WTC11 (cell line): ENCODE results near the gene NUP210L.

ENCODE experiments used
- CBFB ChIP-seq: sonication (generic); formaldehyde crosslinking; IDR thresholded peaks from 2 replicates; pipeline ENCODE4 v1.8.1; 2022; ENCODE audit warnings: mild to moderate bottlenecking, low read depth, missing genetic modification reagents
- EMX1 ChIP-seq: fragments of 250-450 bp; sonication (Bioruptor Pico); IDR thresholded peaks from 2 replicates; pipeline ENCODE4 v1.8.0; 2021; ENCODE audit warnings: mild to moderate bottlenecking
- NFYB ChIP-seq: sonication (generic); formaldehyde crosslinking; conservative IDR thresholded peaks from 2 replicates; pipeline ENCODE4 v1.8.0; 2022; ENCODE audit warnings: low read depth, missing genetic modification reagents
- NR3C1 ChIP-seq: sonication (generic); formaldehyde crosslinking; conservative IDR thresholded peaks from 2 replicates; pipeline ENCODE4 v1.8.1; 2023; ENCODE audit warnings: low read depth, mild to moderate bottlenecking, missing genetic modification reagents
- ZNF263 ChIP-seq: sonication (generic); formaldehyde crosslinking; IDR thresholded peaks from 2 replicates; pipeline ENCODE4 v1.8.1; 2022; ENCODE audit warnings: low read depth, mild to moderate bottlenecking, moderate library complexity, missing genetic modification reagents
- TF ChIP-seq, protein P1 (sequence below): fragments of 200-600 bp; IDR thresholded peaks from 2 replicates; pipeline ENCODE4 v1.8.0; 2022; ENCODE audit warnings: antibody characterized with exemption
- TF ChIP-seq, protein P2 (sequence below): sonication (generic); formaldehyde crosslinking; IDR thresholded peaks from 2 replicates; pipeline ENCODE4 v1.8.1; 2022; ENCODE audit warnings: low read depth, mild to moderate bottlenecking, moderate library complexity, missing genetic modification reagents, borderline replicate concordance
- TF ChIP-seq, protein P3 (sequence below): sonication (generic); formaldehyde crosslinking; IDR thresholded peaks from 2 replicates; pipeline ENCODE4 v1.8.1; 2023; ENCODE audit warnings: mild to moderate bottlenecking, moderate library complexity, missing genetic modification reagents
- TF ChIP-seq, protein P4 (sequence below): sonication (generic); formaldehyde crosslinking; IDR thresholded peaks from 2 replicates; pipeline ENCODE4 v1.8.1; 2022; ENCODE audit warnings: missing genetic modification reagents, borderline replicate concordance
- TF ChIP-seq, protein P5 (sequence below): sonication (generic); formaldehyde crosslinking; IDR thresholded peaks from 2 replicates; pipeline ENCODE4 v1.8.1; 2023; ENCODE audit warnings: mild to moderate bottlenecking, missing genetic modification reagents
- TF ChIP-seq, protein P6 (sequence below): sonication (generic); formaldehyde crosslinking; IDR thresholded peaks from 2 replicates; pipeline ENCODE4 v1.8.1; 2023; ENCODE audit warnings: mild to moderate bottlenecking, missing genetic modification reagents, moderate library complexity
- TF ChIP-seq, protein P7 (sequence below): sonication (generic); formaldehyde crosslinking; IDR thresholded peaks from 2 replicates; pipeline ENCODE4 v1.8.0; 2022; ENCODE audit warnings: mild to moderate bottlenecking, missing genetic modification reagents
- TF ChIP-seq, protein P8 (sequence below): sonication (generic); formaldehyde crosslinking; IDR thresholded peaks from 2 replicates; pipeline ENCODE4 v1.8.0; 2023; ENCODE audit warnings: missing genetic modification reagents

DNA sequence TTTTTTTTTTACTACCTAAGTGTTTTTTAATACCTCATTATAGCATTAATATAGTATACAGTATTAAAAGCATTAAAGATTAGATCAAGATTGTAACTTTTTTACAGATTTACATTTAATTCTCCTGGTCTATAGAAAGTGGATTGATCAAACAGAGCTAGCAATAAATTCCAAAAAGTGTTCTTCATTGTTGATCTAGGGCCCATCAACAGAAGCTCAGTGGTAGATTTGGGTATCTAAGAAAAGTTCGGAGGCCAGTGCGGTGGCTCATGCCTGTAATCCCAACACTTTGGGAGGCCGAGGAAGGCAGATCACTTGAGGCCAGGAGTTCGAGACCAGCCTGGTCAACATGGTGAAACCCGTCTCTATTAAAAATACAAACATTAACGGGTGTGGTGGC lies 12.5 kb downstream of the NUP210L start:
- TF ChIP-seq, protein P1, sequence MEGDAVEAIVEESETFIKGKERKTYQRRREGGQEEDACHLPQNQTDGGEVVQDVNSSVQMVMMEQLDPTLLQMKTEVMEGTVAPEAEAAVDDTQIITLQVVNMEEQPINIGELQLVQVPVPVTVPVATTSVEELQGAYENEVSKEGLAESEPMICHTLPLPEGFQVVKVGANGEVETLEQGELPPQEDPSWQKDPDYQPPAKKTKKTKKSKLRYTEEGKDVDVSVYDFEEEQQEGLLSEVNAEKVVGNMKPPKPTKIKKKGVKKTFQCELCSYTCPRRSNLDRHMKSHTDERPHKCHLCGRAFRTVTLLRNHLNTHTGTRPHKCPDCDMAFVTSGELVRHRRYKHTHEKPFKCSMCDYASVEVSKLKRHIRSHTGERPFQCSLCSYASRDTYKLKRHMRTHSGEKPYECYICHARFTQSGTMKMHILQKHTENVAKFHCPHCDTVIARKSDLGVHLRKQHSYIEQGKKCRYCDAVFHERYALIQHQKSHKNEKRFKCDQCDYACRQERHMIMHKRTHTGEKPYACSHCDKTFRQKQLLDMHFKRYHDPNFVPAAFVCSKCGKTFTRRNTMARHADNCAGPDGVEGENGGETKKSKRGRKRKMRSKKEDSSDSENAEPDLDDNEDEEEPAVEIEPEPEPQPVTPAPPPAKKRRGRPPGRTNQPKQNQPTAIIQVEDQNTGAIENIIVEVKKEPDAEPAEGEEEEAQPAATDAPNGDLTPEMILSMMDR: no peak
- TF ChIP-seq NR3C1 (CRISPR knock-in tag): no peak
- TF ChIP-seq, protein P2, sequence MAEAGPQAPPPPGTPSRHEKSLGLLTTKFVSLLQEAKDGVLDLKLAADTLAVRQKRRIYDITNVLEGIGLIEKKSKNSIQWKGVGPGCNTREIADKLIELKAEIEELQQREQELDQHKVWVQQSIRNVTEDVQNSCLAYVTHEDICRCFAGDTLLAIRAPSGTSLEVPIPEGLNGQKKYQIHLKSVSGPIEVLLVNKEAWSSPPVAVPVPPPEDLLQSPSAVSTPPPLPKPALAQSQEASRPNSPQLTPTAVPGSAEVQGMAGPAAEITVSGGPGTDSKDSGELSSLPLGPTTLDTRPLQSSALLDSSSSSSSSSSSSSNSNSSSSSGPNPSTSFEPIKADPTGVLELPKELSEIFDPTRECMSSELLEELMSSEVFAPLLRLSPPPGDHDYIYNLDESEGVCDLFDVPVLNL: no peak
- TF ChIP-seq EMX1 (CRISPR knock-in tag): no peak
- TF ChIP-seq NFYB (CRISPR knock-in tag): no peak
- TF ChIP-seq, protein P3, sequence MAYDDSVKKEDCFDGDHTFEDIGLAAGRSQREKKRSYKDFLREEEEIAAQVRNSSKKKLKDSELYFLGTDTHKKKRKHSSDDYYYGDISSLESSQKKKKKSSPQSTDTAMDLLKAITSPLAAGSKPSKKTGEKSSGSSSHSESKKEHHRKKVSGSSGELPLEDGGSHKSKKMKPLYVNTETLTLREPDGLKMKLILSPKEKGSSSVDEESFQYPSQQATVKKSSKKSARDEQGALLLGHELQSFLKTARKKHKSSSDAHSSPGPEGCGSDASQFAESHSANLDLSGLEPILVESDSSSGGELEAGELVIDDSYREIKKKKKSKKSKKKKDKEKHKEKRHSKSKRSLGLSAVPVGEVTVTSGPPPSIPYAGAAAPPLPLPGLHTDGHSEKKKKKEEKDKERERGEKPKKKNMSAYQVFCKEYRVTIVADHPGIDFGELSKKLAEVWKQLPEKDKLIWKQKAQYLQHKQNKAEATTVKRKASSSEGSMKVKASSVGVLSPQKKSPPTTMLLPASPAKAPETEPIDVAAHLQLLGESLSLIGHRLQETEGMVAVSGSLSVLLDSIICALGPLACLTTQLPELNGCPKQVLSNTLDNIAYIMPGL (CRISPR knock-in tag): no peak
- TF ChIP-seq ZNF263 (CRISPR knock-in tag): no peak
- TF ChIP-seq, protein P4, sequence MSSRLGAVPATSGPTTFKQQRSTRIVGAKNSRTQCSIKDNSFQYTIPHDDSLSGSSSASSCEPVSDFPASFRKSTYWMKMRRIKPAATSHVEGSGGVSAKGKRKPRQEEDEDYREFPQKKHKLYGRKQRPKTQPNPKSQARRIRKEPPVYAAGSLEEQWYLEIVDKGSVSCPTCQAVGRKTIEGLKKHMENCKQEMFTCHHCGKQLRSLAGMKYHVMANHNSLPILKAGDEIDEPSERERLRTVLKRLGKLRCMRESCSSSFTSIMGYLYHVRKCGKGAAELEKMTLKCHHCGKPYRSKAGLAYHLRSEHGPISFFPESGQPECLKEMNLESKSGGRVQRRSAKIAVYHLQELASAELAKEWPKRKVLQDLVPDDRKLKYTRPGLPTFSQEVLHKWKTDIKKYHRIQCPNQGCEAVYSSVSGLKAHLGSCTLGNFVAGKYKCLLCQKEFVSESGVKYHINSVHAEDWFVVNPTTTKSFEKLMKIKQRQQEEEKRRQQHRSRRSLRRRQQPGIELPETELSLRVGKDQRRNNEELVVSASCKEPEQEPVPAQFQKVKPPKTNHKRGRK (CRISPR knock-in tag): no peak
- TF ChIP-seq, protein P5, sequence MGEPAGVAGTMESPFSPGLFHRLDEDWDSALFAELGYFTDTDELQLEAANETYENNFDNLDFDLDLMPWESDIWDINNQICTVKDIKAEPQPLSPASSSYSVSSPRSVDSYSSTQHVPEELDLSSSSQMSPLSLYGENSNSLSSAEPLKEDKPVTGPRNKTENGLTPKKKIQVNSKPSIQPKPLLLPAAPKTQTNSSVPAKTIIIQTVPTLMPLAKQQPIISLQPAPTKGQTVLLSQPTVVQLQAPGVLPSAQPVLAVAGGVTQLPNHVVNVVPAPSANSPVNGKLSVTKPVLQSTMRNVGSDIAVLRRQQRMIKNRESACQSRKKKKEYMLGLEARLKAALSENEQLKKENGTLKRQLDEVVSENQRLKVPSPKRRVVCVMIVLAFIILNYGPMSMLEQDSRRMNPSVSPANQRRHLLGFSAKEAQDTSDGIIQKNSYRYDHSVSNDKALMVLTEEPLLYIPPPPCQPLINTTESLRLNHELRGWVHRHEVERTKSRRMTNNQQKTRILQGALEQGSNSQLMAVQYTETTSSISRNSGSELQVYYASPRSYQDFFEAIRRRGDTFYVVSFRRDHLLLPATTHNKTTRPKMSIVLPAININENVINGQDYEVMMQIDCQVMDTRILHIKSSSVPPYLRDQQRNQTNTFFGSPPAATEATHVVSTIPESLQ (CRISPR knock-in tag): no peak
- TF ChIP-seq, protein P6, sequence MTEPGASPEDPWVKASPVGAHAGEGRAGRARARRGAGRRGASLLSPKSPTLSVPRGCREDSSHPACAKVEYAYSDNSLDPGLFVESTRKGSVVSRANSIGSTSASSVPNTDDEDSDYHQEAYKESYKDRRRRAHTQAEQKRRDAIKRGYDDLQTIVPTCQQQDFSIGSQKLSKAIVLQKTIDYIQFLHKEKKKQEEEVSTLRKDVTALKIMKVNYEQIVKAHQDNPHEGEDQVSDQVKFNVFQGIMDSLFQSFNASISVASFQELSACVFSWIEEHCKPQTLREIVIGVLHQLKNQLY: no peak
- TF ChIP-seq CBFB (CRISPR knock-in tag): no peak
- TF ChIP-seq, protein P7, sequence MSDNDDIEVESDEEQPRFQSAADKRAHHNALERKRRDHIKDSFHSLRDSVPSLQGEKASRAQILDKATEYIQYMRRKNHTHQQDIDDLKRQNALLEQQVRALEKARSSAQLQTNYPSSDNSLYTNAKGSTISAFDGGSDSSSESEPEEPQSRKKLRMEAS (CRISPR knock-in tag): no peak
- TF ChIP-seq, protein P8, sequence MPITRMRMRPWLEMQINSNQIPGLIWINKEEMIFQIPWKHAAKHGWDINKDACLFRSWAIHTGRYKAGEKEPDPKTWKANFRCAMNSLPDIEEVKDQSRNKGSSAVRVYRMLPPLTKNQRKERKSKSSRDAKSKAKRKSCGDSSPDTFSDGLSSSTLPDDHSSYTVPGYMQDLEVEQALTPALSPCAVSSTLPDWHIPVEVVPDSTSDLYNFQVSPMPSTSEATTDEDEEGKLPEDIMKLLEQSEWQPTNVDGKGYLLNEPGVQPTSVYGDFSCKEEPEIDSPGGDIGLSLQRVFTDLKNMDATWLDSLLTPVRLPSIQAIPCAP: no peak
